PC-3 (cell line): ENCODE data around the gene POLR2J. TPM values are rescaled to one million over a fixed set of nuclear protein-coding genes. Genes with fewer than 3 reads are reported as not detected.
A peak's percentile ranks its signal among the peaks of the same experiment; 100 is the strongest.

Experiments used
- ATAC-seq: fragments of 200-7000 bp; cut with Tn5 transposase; 2 replicates; pipeline ENCODE4 v1.9.1; 2020; ENCODE audit warnings: mild to moderate bottlenecking, moderate library complexity
- BruUV-seq: library from RNA; stranded (reverse); fragments of 400-500 nt; replicated peaks from 2 replicates; lab custom pipeline; 2021; lab: Mats Ljungman, UMichigan
- CTCF ChIA-PET: fragments of 300-600 bp; sonication (Branson Sonifier 250); formaldehyde crosslinking; loops from one replicate; lab custom pipeline; 2022; ENCODE audit warnings: antibody characterized with exemption; lab: Charles Lee
- POLR2A ChIA-PET: fragments of 300-600 bp; sonication (Branson Sonifier 250); formaldehyde crosslinking; loops from one replicate; lab custom pipeline; 2022; ENCODE audit warnings: antibody characterized with exemption; ENCODE audit not compliant: unreplicated experiment; lab: Charles Lee
- DNase-seq: peaks from one replicate; pipeline ENCODE4 v3.0.0-alpha.2; 2015
- H2AFZ ChIP-seq: fragments of 300-600 bp; sonication (generic); 2 replicates; pipeline ENCODE4 v1.6.0; 2016; ENCODE audit warnings: antibody characterized with exemption, low read length
- H3F3A ChIP-seq: fragments of 300-600 bp; sonication (generic); one replicate; pipeline ENCODE4 v1.6.0; 2017; ENCODE audit warnings: antibody characterized with exemption, low read length, control low read depth, mild to moderate bottlenecking; ENCODE audit not compliant: unreplicated experiment
- H3K27ac ChIP-seq: fragments of 300-600 bp; sonication (generic); 2 replicates; pipeline ENCODE4 v1.5.1; 2016; ENCODE audit warnings: mild to moderate bottlenecking, low read length
- H3K27me3 ChIP-seq: fragments of 300-600 bp; sonication (generic); 2 replicates; pipeline ENCODE4 v1.6.1; 2016; ENCODE audit warnings: low read length, mixed read lengths
- H3K36me3 ChIP-seq: fragments of 300-600 bp; sonication (generic); 2 replicates; pipeline ENCODE4 v1.6.1; 2016; ENCODE audit warnings: low read depth, mixed run types, low read length, mixed read lengths
- H3K4me1 ChIP-seq: fragments of 300-600 bp; sonication (generic); 2 replicates; pipeline ENCODE4 v1.5.1; 2016; ENCODE audit warnings: low read length; ENCODE audit not compliant: insufficient read depth
- H3K4me2 ChIP-seq: fragments of 300-600 bp; sonication (generic); 2 replicates; pipeline ENCODE4 v1.6.0; 2016; ENCODE audit warnings: low read length
- H3K4me3 ChIP-seq: fragments of 300-600 bp; sonication (generic); 2 replicates; pipeline ENCODE4 v1.5.1; 2016; ENCODE audit warnings: mild to moderate bottlenecking, low read length, mixed read lengths
- H3K79me2 ChIP-seq: fragments of 300-600 bp; sonication (generic); 2 replicates; pipeline ENCODE4 v1.6.1; 2017; ENCODE audit warnings: low read length, mixed read lengths
- H3K9ac ChIP-seq: fragments of 300-600 bp; sonication (generic); 2 replicates; pipeline ENCODE4 v1.6.0; 2016; ENCODE audit warnings: mild to moderate bottlenecking, low read length
- H3K9me2 ChIP-seq: fragments of 300-600 bp; sonication (generic); replicated peaks from 2 replicates; pipeline ENCODE4 v1.6.1; 2016; ENCODE audit warnings: mixed run types, low read length, mixed read lengths
- H3K9me3 ChIP-seq: fragments of 300-600 bp; sonication (generic); 2 replicates; pipeline ENCODE4 v1.6.1; 2016; ENCODE audit warnings: low read length, mixed read lengths
- H4K20me1 ChIP-seq: fragments of 300-600 bp; sonication (generic); 2 replicates; pipeline ENCODE4 v1.6.1; 2016; ENCODE audit warnings: low read length, mixed read lengths
- EZH2 ChIP-seq: fragments of 300-600 bp; sonication (generic); IDR thresholded peaks from one replicate; pipeline ENCODE4 v1.6.1; 2017; ENCODE audit warnings: antibody characterized with exemption, mild to moderate bottlenecking, low read length; ENCODE audit not compliant: unreplicated experiment
- EZH2phosphoT487 ChIP-seq: fragments of 300-600 bp; sonication (generic); IDR thresholded peaks from 2 replicates; pipeline ENCODE4 v1.6.1; 2018; ENCODE audit warnings: mild to moderate bottlenecking, antibody characterized with exemption, low read length, borderline replicate concordance
- intact Hi-C: fragments of 100-400 bp; cut with micrococcal nuclease; formaldehyde crosslinking; loops from 2 replicates; pipeline ENCODE4 v1.9.0; 2023
- total RNA-seq: library from RNA; depleted of rRNA; stranded (reverse); fragments of >200 nt; gene quantifications from 2 replicates; pipeline ENCODE4 v1.2.3, GENCODE V29; 2014
- TF ChIP-seq, protein P1 (sequence below): fragments of 300-600 bp; sonication (generic); conservative IDR thresholded peaks from 2 replicates; pipeline ENCODE4 v1.5.1; 2017; ENCODE audit warnings: antibody characterized with exemption, low read depth, mild to moderate bottlenecking, low read length

Gene POLR2J
- total RNA-seq, 1 experiment from 2014 or later, result 101 TPM

- no peaks in the 10 kb centered on the region for H3K4me1 ChIP-seq
- no peak for ATAC-seq
- H3K27me3 ChIP-seq, result no peaks in the 10 kb centered on the region
- no peaks in the 10 kb centered on the region for H4K20me1 ChIP-seq
- peaks cover 4% of the 10 kb centered on the region; the same call in 1 of the 2 replicates for H3K36me3 ChIP-seq
- no peak overlapping the region for H3K4me3 ChIP-seq
- H3K9ac ChIP-seq, result no peak overlapping the region
- H3K9me2 ChIP-seq, result no peaks in the 10 kb centered on the region
- TF ChIP-seq EZH2phosphoT487 (no peak), EZH2 (no peak)
- TF ChIP-seq, protein P1, sequence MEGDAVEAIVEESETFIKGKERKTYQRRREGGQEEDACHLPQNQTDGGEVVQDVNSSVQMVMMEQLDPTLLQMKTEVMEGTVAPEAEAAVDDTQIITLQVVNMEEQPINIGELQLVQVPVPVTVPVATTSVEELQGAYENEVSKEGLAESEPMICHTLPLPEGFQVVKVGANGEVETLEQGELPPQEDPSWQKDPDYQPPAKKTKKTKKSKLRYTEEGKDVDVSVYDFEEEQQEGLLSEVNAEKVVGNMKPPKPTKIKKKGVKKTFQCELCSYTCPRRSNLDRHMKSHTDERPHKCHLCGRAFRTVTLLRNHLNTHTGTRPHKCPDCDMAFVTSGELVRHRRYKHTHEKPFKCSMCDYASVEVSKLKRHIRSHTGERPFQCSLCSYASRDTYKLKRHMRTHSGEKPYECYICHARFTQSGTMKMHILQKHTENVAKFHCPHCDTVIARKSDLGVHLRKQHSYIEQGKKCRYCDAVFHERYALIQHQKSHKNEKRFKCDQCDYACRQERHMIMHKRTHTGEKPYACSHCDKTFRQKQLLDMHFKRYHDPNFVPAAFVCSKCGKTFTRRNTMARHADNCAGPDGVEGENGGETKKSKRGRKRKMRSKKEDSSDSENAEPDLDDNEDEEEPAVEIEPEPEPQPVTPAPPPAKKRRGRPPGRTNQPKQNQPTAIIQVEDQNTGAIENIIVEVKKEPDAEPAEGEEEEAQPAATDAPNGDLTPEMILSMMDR, result no peak
- H3K79me2 ChIP-seq, result no peaks in the 10 kb centered on the region
- intact Hi-C loops, result no loop called here
- TSS peak; percentile 44 for BruUV-seq
- CTCF ChIA-PET, result no interaction called here
- H3K4me2 ChIP-seq, result no peak overlapping the region
- H3K9me3 ChIP-seq, result no peaks in the 10 kb centered on the region
- no peaks in the 10 kb centered on the region for H3F3A ChIP-seq
- H3K27ac ChIP-seq, result no peak overlapping the region
- H2AFZ ChIP-seq, result no peak overlapping the region
- POLR2A ChIA-PET, result no interaction called here
- DNase-seq, result no peak
Measured at GRCh38 chr7:102425639-102426267, 53.0 kb downstream of the POLR2J start.

GRCh38 chr7:102424787-102425218 is 53.9 kb downstream of the POLR2J start:
- POLR2A ChIA-PET, result no interaction called here
- no peaks in the 10 kb centered on the region for H4K20me1 ChIP-seq
- no peaks in the 10 kb centered on the region for H3K79me2 ChIP-seq
- no TSS peak for BruUV-seq
- H3K27me3 ChIP-seq, result no peaks in the 10 kb centered on the region
- H3K36me3 ChIP-seq, result peaks cover 10% of the 10 kb centered on the region; the same call in 1 of the 2 replicates
- no peaks in the 10 kb centered on the region for H3F3A ChIP-seq
- intact Hi-C loops, result no loop called here
- H3K4me1 ChIP-seq, result no peaks in the 10 kb centered on the region
- ATAC-seq, result no peak
- H3K9me2 ChIP-seq, result no peaks in the 10 kb centered on the region
- H2AFZ ChIP-seq, result no peak overlapping the region
- no peak overlapping the region for H3K9ac ChIP-seq
- DNase-seq, result no peak
- H3K27ac ChIP-seq, result no peak overlapping the region
- no peak overlapping the region for H3K4me3 ChIP-seq
- TF ChIP-seq EZH2, result no peak
- TF ChIP-seq EZH2phosphoT487, result no peak
- TF ChIP-seq, protein P1, result no peak
- no peak overlapping the region for H3K4me2 ChIP-seq
- CTCF ChIA-PET, result no interaction called here
- no peaks in the 10 kb centered on the region for H3K9me3 ChIP-seq

GRCh38 chr7:102424129-102424551 is 54.6 kb downstream of the POLR2J start:
- no peak for DNase-seq
- ChIA-PET CTCF (no interaction called here), POLR2A (no interaction called here)
- H3K9me2 ChIP-seq, result no peaks in the 10 kb centered on the region
- ATAC-seq, result no peak
- H3K27me3 ChIP-seq, result no peaks in the 10 kb centered on the region
- H3K4me1 ChIP-seq, result no peaks in the 10 kb centered on the region
- H3K36me3 ChIP-seq, result peaks cover 10% of the 10 kb centered on the region; the same call in 1 of the 2 replicates
- H3F3A ChIP-seq, result no peaks in the 10 kb centered on the region
- no TSS peak for BruUV-seq
- intact Hi-C loops, result no loop called here
- H3K9ac ChIP-seq, result no peak overlapping the region
- no peaks in the 10 kb centered on the region for H4K20me1 ChIP-seq
- no peak overlapping the region for H2AFZ ChIP-seq
- no peak for TF ChIP-seq EZH2phosphoT487
- TF ChIP-seq EZH2, result no peak
- TF ChIP-seq, protein P1, result no peak
- H3K4me3 ChIP-seq, result no peak overlapping the region
- H3K4me2 ChIP-seq, result no peak overlapping the region
- no peaks in the 10 kb centered on the region for H3K9me3 ChIP-seq
- H3K27ac ChIP-seq, result no peak overlapping the region
- H3K79me2 ChIP-seq, result no peaks in the 10 kb centered on the region
